22Rv1 (cell line): ENCODE measurements around the gene KSR2.

Experiments
- ZFX ChIP-seq: fragments of 450-650 bp; IDR thresholded peaks from 2 replicates; pipeline ENCODE4 v1.6.1; 2017; ENCODE audit warnings: antibody characterized with exemption, borderline replicate concordance
- TF ChIP-seq, protein P1 (sequence below): fragments of 450-650 bp; IDR thresholded peaks from 2 replicates; pipeline ENCODE4 v1.5.1; 2017; ENCODE audit warnings: mild to moderate bottlenecking

DNA sequence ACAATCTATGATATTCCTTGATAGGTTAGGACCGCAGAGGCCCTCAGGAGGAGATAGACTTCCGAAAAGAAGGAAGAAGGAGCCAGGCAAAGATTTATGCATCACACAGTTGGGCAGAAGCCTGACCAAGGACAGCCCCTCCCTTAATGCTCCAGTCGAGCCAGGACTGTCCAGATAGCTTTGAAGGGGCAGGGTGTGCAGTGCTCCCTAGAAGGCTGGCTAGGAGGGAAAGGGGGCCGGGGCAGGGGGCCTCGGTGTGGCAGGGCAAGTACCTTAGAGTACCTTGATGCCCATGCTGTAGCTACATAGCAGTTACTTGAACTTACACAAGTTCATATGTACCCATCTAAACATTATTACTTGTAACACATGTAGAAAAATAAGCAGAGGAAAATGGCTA, 512.7 kb downstream of the KSR2 start:
- TF ChIP-seq, protein P1, sequence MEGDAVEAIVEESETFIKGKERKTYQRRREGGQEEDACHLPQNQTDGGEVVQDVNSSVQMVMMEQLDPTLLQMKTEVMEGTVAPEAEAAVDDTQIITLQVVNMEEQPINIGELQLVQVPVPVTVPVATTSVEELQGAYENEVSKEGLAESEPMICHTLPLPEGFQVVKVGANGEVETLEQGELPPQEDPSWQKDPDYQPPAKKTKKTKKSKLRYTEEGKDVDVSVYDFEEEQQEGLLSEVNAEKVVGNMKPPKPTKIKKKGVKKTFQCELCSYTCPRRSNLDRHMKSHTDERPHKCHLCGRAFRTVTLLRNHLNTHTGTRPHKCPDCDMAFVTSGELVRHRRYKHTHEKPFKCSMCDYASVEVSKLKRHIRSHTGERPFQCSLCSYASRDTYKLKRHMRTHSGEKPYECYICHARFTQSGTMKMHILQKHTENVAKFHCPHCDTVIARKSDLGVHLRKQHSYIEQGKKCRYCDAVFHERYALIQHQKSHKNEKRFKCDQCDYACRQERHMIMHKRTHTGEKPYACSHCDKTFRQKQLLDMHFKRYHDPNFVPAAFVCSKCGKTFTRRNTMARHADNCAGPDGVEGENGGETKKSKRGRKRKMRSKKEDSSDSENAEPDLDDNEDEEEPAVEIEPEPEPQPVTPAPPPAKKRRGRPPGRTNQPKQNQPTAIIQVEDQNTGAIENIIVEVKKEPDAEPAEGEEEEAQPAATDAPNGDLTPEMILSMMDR, result no peak
- TF ChIP-seq ZFX, result no peak
